ENCODE data around the gene GPRIN1. TPM values are rescaled to one million over a fixed set of nuclear protein-coding genes. Genes with fewer than 3 reads are reported as not detected.

The GPRIN1 gene
- total RNA-seq, 4 donors from 2014 or later: 1.6 to 9.7 (median 3.6) TPM

- Histone ChIP-seq H3K4me1 (peaks cover 9 to 18% (median 16%) of the 10 kb centered on the region in 4 donors), H3K27ac (no peak overlapping the region), H3K36me3 (no peaks in the 10 kb centered on the region), H3K9me3 (no peaks in the 10 kb centered on the region), H3K4me3 (no peak overlapping the region), H3K27me3 (no peaks in the 10 kb centered on the region)
- DNase-seq: no peak
- intact Hi-C loops (cut with DNase I; ENCODE audit: low total_unique reads) (no loop called here), in situ Hi-C loops (cut with MboI; ENCODE audit: low pct_ligation_motif_present in 1 of 4, low pct_unique_long_range_greater_than_20kb in 1 of 4, low sequenced_read_pairs in 3 of 4) (loop anchor here in 3 of 4 donors (25.0 kb wide), 2 partner anchors 261 to 311 kb away; no protein-coding TSS in a partner anchor)
- TF ChIP-seq CTCF (IDR thresholded peaks at IDR 0.05) (no peak), EP300 (IDR thresholded peaks at IDR 0.05; ENCODE audit: low read depth) (no peak)
- 85 to 100% methylated on average over 1 to 17 of the region's 17 CpGs for WGBS, 2 donors (ENCODE audit: low coverage in 1 of 2)
Observed at GRCh38 chr5:176651472-176651980, 41.6 kb upstream of the GPRIN1 start.

GRCh38 chr5:176650354-176650884, 40.5 kb upstream of the GPRIN1 start:
- peaks cover 9 to 20% (median 17%) of the 10 kb centered on the region in 4 donors for H3K4me1 ChIP-seq
- in situ Hi-C loops (cut with MboI; ENCODE audit: low pct_ligation_motif_present in 1 of 4, low pct_unique_long_range_greater_than_20kb in 1 of 4, low sequenced_read_pairs in 3 of 4): loop anchor here in 3 of 4 donors (25.0 kb wide), 2 partner anchors 262 to 312 kb away; no protein-coding TSS in a partner anchor
- H3K27ac ChIP-seq: no peak overlapping the region

GRCh38 chr5:176648474-176649194, 38.7 kb upstream of the GPRIN1 start:
- Histone ChIP-seq H3K27ac (peak overlapping the region in 3 of 4 donors; percentile 82 to 89 (median 84)), H3K27me3 (no peaks in the 10 kb centered on the region), H3K36me3 (no peaks in the 10 kb centered on the region), H3K9me3 (no peaks in the 10 kb centered on the region), H3K4me1 (peaks cover 9 to 20% (median 17%) of the 10 kb centered on the region in 4 donors), H3K4me3 (peak overlapping the region in 2 of 4 donors; percentile 59 to 83)
- in situ Hi-C loops (cut with MboI; ENCODE audit: low pct_ligation_motif_present in 1 of 4, low pct_unique_long_range_greater_than_20kb in 1 of 4, low sequenced_read_pairs in 3 of 4) (no loop called here), intact Hi-C loops (cut with DNase I; ENCODE audit: low total_unique reads) (no loop called here)
- 74 to 93% methylated on average over 2 to 15 of the region's 15 CpGs for WGBS, 2 donors (ENCODE audit: low coverage in 1 of 2)
- TF ChIP-seq POLR2AphosphoS5 (IDR thresholded peaks at IDR 0.05) (no peak), CTCF (IDR thresholded peaks at IDR 0.05) (no peak), POLR2A (IDR thresholded peaks at IDR 0.05) (no peak), EP300 (IDR thresholded peaks at IDR 0.05; ENCODE audit: low read depth) (no peak)
- no peak for DNase-seq

More at GRCh38 chr5:176650354-176650884, 40.5 kb upstream of the GPRIN1 start:
- no peaks in the 10 kb centered on the region for H3K27me3 ChIP-seq
- intact Hi-C loops (cut with DNase I; ENCODE audit: low total_unique reads): no loop called here
- TF ChIP-seq EP300 (IDR thresholded peaks at IDR 0.05; ENCODE audit: low read depth) (no peak), POLR2AphosphoS5 (IDR thresholded peaks at IDR 0.05) (no peak), CTCF (IDR thresholded peaks at IDR 0.05) (no peak), POLR2A (IDR thresholded peaks at IDR 0.05) (no peak)
- 80% methylated on average over 2 to 8 of the region's 8 CpGs for WGBS, 2 donors (ENCODE audit: low coverage in 1 of 2)
- H3K36me3 ChIP-seq: no peaks in the 10 kb centered on the region
- no peak for DNase-seq
- H3K4me3 ChIP-seq: no peak overlapping the region
- H3K9me3 ChIP-seq: no peaks in the 10 kb centered on the region

- Histone ChIP-seq H3K4me3 (peak overlapping the region; percentile 47 to 89 (median 71)), H3K9me3 (no peaks in the 10 kb centered on the region), H3K27me3 (no peaks in the 10 kb centered on the region), H3K27ac (peak overlapping the region; percentile 73 to 89 (median 83)), H3K4me1 (peaks cover 9 to 20% (median 17%) of the 10 kb centered on the region in 4 donors), H3K36me3 (no peaks in the 10 kb centered on the region)
- in situ Hi-C loops (cut with MboI; ENCODE audit: low pct_ligation_motif_present in 1 of 4, low pct_unique_long_range_greater_than_20kb in 1 of 4, low sequenced_read_pairs in 3 of 4): no loop called here
- DNase-seq: peak; percentile 77
- intact Hi-C loops (cut with DNase I; ENCODE audit: low total_unique reads): no loop called here
- TF ChIP-seq EP300 (IDR thresholded peaks at IDR 0.05; ENCODE audit: low read depth) (no peak), POLR2AphosphoS5 (IDR thresholded peaks at IDR 0.05) (no peak), POLR2A (IDR thresholded peaks at IDR 0.05) (no peak)
- WGBS, 2 donors (ENCODE audit: low coverage in 1 of 2): 8% methylated on average over 18 of the region's 20 CpGs; no CpG with 5 or more reads in 1 of the 2 donors
Observed at GRCh38 chr5:176647843-176648473, 38.0 kb upstream of the GPRIN1 start.

Data from transverse colon (tissue), 4 donors.